GM19240 (cell line): Measurements from ENCODE around the gene KCNJ12.

Experiments
- DNase-seq: peaks from one replicate; pipeline ENCODE4 v3.0.0; 2011; ENCODE audit warnings: low spot score; ENCODE audit not compliant: insufficient read length

The KCNJ12 gene

GRCh38 chr17:21365016-21365415, 11.1 kb upstream of the KCNJ12 start:
- DNase-seq, result no peak

DNA sequence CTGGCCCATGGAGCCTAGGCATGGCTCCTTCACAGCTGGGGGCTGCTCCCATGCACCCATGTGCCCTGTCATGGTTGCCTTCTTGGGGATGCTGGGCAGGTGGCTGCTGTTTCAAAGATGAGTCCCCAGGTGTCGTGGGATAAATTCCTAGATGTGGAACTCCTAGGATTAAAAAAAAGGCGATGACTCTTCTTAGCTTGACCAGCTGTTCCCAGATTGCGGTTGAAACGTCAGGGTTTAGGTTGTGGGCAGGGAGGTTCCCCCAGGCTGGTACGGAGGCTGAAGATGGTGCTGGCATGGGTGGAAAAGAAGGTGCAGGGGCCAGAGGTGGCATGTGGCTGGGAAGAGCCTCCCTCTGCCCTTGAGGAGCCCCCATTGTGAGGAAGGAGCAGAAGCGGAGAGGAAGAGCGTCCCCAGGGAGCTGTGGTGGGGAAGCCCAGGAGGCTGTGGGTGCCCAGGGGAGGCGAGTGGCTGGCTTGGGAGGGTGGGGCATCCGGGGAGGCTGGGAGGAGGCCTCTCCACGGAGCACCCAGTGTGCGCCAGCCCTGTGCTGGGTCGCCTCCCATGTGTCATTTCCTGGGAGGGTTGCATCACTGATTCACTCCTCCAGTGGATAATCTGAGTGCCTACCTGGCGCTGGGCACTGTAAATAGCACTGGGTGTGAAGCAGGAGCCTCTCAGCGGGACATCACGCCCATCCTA, 7.5 kb upstream of the KCNJ12 start:
- DNase-seq, result no peak

GRCh38 chr17:21369395-21369794, 6.8 kb upstream of the KCNJ12 start:
- no peak for DNase-seq

GRCh38 chr17:21370430-21370829, 5.7 kb upstream of the KCNJ12 start:
- DNase-seq, result no peak

DNA sequence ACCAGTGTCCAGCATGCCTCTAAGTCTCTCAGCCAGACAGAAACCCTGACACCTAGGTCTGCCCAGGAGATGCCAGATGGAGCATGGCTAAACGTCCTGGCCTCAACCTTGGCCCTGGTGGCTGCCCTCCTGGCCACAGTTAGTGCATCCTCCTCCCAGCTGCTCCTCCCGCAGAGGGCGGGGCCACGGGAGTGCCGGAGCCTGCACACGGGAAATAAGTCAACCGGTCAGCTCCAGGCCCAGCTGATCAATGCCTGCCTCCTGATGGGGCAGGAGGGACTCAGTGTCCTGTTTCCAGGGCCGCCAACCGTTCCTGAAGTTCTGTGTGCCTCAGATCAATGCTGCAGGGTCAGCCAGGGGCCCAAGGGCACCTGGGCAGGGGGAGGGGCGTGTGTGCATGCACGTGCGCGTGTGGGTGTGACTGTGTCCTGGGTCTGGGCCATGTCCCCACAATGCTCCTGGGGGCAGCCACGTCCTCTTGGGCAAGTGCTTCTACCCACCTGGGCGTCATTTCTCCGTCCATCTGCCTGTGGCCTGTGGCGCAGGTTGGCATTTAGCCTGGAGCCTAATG, 4.6 kb upstream of the KCNJ12 start:
- no peak for DNase-seq

DNA sequence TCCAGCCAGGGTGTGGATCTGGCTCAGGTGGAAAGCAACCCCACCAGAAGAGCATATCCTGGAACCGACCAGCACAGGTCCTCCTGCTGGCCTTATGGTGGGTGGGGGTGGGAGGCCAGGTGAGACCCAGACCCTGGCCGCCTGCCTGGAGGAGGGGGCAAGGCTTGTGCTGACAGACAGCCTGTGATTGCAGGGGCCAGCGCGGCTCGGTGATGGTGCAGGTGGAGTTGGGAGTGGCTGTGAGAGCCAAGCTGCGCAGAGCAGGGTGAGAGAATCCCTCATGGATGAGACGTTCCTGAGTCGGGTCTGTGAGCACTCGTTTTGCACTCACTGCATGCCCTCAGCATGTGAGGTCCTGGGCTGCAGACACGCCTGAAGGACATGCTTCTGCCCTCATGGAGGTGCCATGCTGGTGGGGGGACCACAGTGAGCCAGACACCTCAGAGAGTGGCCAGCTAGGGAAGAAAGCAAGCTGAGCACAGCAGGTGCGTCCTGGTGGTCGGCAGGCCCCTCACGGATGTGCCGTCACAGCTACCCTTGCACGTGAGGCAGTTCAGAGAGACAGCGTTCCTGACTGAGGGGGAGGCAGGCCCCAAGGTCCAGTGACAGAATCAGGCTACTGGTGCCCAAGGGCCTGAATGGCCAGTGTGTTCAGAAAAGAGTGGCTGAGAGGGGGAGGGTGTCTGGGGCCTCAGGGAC, 3.8 kb upstream of the KCNJ12 start:
- no peak for DNase-seq

DNA sequence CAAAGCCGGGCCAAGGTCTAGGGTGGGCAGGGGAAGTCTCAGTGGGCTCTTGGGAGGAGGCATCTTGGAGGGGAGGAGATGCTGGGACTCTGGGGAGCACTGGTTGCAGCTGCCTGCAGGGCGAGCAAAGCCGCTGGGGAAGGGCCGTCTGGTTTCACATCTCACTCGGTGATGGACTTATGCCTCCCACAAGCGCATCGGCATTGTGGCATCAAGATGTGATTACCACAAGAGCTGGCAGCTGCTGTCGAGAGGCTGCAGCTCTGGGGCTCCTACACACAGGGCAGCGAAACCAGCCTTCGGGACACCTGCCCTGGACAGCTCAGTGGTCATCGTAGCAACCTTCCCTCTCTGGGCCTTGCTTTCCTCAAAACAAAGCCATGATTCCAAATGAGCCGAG, 3.1 kb upstream of the KCNJ12 start:
- DNase-seq, result no peak

- DNase-seq, result no peak
Measured at GRCh38 chr17:21373696-21374440, 2.3 kb upstream of the KCNJ12 start.

- no peak for DNase-seq
Measured at GRCh38 chr17:21374441-21375161, 1.6 kb upstream of the KCNJ12 start.

GRCh38 chr17:21375162-21375560, 996 bp upstream of the KCNJ12 start:
- no peak for DNase-seq

GRCh38 chr17:21375757-21376080, 438 bp upstream of the KCNJ12 start:
- DNase-seq, result no peak

- DNase-seq, result no peak
Measured at GRCh38 chr17:21376759-21377690, 868 bp downstream of the KCNJ12 start.

GRCh38 chr17:21377705-21378396, 1.7 kb downstream of the KCNJ12 start:
- no peak for DNase-seq

DNA sequence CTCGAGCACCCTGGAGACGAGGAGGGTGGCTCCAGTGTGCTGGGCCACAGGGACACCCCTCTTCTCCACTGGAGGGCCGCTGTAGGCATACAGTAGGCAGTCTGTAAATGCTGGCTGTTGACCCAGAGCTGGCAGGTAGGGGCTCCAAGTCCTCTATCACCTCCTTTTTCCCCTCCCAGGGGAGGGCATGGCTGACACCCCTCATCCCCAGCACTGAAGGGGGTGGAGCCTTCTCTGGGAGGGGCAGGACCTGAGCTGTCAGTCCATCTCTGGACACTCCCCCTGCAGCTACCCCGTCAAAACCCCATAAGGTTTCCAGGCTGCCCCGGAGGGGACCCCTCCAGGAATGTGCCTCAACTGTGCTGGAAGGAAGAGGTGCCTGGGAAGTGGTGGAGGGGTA, 2.4 kb downstream of the KCNJ12 start:
- no peak for DNase-seq

- DNase-seq, result no peak
Measured at GRCh38 chr17:21379080-21379711, 3.0 kb downstream of the KCNJ12 start.

GRCh38 chr17:21380659-21381058, 4.5 kb downstream of the KCNJ12 start:
- no peak for DNase-seq

- no peak for DNase-seq
Measured at GRCh38 chr17:21381076-21381706, 5.0 kb downstream of the KCNJ12 start.

GRCh38 chr17:21382560-21383495, 6.7 kb downstream of the KCNJ12 start:
- no peak for DNase-seq
